Activated naive CD4-positive, alpha-beta T cell treated with anti-CD3 and anti-CD28 coated beads, Interleukin-2, amount 10 ng/mL, durations not matched to agents 5 hours and 36 hours (primary cell): ENCODE results near the gene LRRC9. TPM values are rescaled to one million over a fixed set of nuclear protein-coding genes. Genes with fewer than 3 reads are reported as not detected.

ENCODE experiments used
- total RNA-seq, 2 experiments: library from RNA; stranded (reverse); gene quantifications; one replicate each; pipeline ENCODE4 v1.2.3, GENCODE V29; 2021

The LRRC9 gene
- total RNA-seq: not detected

DNA sequence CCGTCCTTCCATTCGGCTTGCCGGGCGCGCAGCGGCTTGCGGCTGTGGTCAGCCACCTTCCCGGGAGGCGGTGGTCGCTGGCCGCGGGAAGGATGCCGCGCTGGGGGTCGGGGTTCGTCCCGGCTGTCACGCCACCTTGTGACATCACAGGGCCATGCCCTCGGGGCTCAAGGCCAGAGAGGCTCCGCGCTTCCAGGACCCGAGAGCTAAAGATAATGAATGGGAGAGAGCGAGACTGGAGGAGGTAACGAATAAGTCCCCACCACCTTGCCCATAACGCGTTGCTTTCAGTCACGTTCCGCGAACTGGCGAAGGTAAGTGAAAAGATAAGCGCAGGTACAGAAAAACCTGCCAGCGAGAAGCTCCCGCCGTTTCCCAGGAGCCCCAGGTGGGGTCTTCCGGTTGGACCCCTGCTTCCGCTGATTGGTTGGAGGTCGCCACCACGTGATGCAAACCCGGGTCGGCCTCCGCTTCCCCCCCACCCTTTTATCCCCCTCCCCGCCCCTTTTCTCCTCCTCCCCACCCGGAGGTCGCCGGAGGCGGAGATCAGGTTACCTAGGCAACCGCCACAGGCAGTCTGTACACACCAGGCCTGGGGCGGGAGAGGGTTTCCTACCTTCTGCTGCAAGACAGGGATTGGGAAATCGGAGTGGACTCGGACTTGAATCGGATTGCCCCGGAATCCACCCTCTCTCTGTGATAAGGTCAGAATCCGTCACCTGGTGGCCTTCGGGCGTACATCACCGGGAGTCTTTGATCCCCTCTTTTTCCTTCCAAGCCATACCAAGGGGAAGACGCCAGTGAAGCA is at the start of gene LRRC9:
TSS of gene LRRC9 (plus strand) at position 575 of the 808 bp plus-strand sequence.

DNA sequence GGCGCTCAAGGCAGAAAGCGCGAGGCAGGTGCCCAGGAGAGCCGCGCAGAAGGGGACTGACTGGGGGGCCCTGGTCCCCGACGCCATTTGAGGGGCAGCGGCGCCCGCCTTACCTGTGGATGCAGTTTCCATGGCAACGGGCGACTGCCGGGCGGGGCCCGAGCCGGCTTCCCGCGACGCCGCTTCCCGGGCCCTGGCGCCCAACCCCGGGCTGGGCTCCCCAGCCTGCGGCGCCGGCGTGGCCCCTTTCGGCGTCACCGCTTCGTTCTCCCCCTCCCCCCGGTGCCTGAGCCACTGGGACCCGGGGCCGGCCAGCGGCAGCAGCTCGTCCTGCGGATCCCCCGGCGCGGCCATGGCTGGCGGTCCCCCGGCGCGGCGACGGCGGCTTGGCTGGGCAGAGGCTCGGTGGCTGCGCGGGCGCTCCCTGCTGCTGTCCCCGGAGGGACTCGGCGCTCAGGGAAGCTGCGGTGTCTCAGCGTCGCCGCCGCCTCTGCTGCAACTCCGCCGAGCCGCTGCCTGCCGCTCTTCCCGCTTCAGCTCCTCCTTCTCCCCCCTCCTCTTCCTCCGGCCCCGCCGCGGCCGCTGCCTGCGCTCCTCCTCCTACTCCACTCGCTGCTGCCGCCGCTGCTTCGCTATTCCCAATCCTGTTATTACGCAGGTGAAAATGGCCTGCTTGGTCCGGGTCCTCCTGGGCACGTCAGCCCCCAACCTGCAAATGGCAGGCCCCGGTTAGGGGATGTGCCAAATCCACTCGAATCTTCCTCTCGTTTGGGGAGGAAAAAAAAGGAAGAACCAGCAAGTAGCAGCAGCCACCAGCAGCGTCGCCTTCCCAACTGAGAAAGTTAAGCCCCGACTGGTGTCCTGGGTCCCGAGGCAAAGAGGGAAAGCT is 49.4 kb upstream of the LRRC9 start, which contains the start of gene RTN1:
TSS of gene RTN1 (minus strand) at position 500 of the 889 bp plus-strand sequence. CDS start at position 354, 146 bp downstream.

DNA sequence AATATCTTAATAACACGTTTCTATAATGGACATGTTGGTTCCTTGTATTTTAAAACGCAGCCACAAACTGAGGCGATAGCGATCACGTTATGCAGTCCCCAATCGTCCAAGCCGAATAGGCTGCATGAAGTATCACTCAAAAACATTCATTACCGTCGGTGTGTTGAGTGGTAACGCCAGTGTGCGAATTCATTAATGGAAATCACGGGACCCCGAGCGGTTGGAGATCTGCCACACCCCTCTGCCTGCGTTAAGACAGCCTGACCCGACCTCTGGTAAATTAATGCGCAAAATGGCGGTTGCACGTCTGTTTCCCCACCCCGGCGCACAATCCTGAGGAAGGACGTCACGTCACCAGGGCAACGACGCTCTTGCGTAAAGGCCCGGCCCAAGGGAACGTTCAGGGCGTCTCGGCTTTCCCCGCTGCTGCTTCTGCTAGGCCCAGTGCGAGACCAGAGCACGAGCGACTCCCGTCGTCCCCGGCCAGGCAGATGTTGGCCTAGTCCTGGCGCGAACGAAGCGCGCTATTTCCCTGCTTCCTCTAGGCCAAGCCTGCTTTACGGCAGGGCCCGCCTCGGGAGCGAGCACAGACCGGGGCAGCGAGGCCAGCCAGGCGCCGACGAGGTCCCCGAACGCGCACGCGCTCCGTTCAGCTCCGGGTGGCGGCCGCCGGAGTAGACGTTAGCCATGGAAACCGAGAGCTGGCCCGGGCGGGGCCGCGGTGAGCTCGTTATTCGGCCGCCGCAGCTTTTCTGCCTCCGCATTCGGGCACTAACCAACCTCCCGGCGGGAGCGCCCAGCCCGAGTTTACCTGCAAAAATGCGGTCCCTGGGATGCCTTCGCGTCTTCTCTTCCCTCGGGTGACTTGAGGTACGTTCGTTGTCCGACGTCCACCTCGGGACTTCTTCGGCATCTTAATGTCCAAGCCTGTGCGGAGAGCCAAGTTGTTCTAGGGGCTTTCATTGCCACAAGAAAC is 171.9 kb downstream of the LRRC9 start, which contains the start of gene PCNX4:
TSS of gene PCNX4 (plus strand) at position 374 of the 976 bp plus-strand sequence. CDS start 15,716 bp downstream, outside the sequence.

Other genes starting within 250 kb of the LRRC9 start
- not detected for gene RTN1, start 49.4 kb upstream of the LRRC9 start, total RNA-seq
- 10 to 100 TPM; 29.6 to 30.4 TPM for gene PCNX4, start 171.8 kb downstream of the LRRC9 start, total RNA-seq
- 10 to 100 TPM; 38.7 to 40.0 TPM for gene DHRS7, start 245.3 kb downstream of the LRRC9 start, total RNA-seq